Hematopoietic multipotent progenitor cell (in vitro differentiated cells): Measurements from ENCODE around the gene AHI1. TPM values are rescaled to one million over a fixed set of nuclear protein-coding genes. Genes with fewer than 3 reads are reported as not detected.
A peak's percentile ranks its signal among the peaks of the same experiment; 100 is the strongest.

Experiments used
- DNase-seq, 3 donors: peaks; one replicate each; pipeline ENCODE4 v3.0.0-alpha.2; 2011 to 2015; ENCODE audit warnings: low read depth in 2 of 3, low spot score in 2 of 3
- total RNA-seq: library from RNA; depleted of rRNA; stranded (reverse); fragments of >200 nt; gene quantifications from one replicate; pipeline ENCODE4 v1.2.3, GENCODE V29; 2012

The AHI1 gene
- 7.5 TPM for total RNA-seq

GRCh38 chr6:135497412-135498184 is at the start of gene AHI1:
AHI1 (minus strand) TSS chr6:135497740; CDS start chr6:135492237, 5,503 bp downstream.
- DNase-seq: peak; percentile 81 to 95 (median 90)

- DNase-seq: no peak
Observed at GRCh38 chr6:135546680-135547418, 49.3 kb upstream of the AHI1 start.

- no peak for DNase-seq
Observed at GRCh38 chr6:135546206-135546605, 48.7 kb upstream of the AHI1 start.

- peak in 2 of 3 donors; percentile 29 to 59 for DNase-seq
Observed at GRCh38 chr6:135540207-135540840, 42.8 kb upstream of the AHI1 start.

- no peak for DNase-seq
Observed at GRCh38 chr6:135537741-135538301, 40.3 kb upstream of the AHI1 start.

- DNase-seq: peak; percentile 4 to 57 (median 37)
Observed at GRCh38 chr6:135535989-135536414, 38.5 kb upstream of the AHI1 start.

GRCh38 chr6:135534773-135535380 is 37.3 kb upstream of the AHI1 start:
- DNase-seq: no peak

GRCh38 chr6:135532559-135532958 is 35.0 kb upstream of the AHI1 start:
- no peak for DNase-seq

- no peak for DNase-seq
Observed at GRCh38 chr6:135531954-135532490, 34.5 kb upstream of the AHI1 start.

GRCh38 chr6:135530113-135530512 is 32.6 kb upstream of the AHI1 start:
- DNase-seq: no peak

- no peak for DNase-seq
Observed at GRCh38 chr6:135527960-135528249, 30.4 kb upstream of the AHI1 start.

GRCh38 chr6:135527116-135527959 is 29.8 kb upstream of the AHI1 start:
- DNase-seq: no peak

- DNase-seq: no peak
Observed at GRCh38 chr6:135525594-135525993, 28.1 kb upstream of the AHI1 start.

GRCh38 chr6:135522965-135523692 is 25.6 kb upstream of the AHI1 start:
- DNase-seq: no peak

GRCh38 chr6:135521431-135521830 is 23.9 kb upstream of the AHI1 start:
- no peak for DNase-seq

- DNase-seq: no peak
Observed at GRCh38 chr6:135520781-135521180, 23.2 kb upstream of the AHI1 start.

GRCh38 chr6:135519348-135519747 is 21.8 kb upstream of the AHI1 start:
- no peak for DNase-seq

GRCh38 chr6:135517527-135517926 is 20.0 kb upstream of the AHI1 start:
- DNase-seq: no peak

GRCh38 chr6:135514706-135515105 is 17.2 kb upstream of the AHI1 start:
- DNase-seq: no peak
